GM18870 (cell line): ENCODE measurements around the gene TUFT1.

Source experiments
- ATAC-seq: cut with Tn5 transposase; IDR thresholded peaks from one replicate; pipeline ENCODE4 v1.9.1; 2021; ENCODE audit warnings: moderate library complexity; ENCODE audit not compliant: unreplicated experiment

TUFT1 gene

GRCh38 chr1:151536499-151536898 lies 3.6 kb upstream of the TUFT1 start:
- no peak for ATAC-seq

GRCh38 chr1:151537112-151537511 lies 3.0 kb upstream of the TUFT1 start:
- no peak for ATAC-seq

DNA sequence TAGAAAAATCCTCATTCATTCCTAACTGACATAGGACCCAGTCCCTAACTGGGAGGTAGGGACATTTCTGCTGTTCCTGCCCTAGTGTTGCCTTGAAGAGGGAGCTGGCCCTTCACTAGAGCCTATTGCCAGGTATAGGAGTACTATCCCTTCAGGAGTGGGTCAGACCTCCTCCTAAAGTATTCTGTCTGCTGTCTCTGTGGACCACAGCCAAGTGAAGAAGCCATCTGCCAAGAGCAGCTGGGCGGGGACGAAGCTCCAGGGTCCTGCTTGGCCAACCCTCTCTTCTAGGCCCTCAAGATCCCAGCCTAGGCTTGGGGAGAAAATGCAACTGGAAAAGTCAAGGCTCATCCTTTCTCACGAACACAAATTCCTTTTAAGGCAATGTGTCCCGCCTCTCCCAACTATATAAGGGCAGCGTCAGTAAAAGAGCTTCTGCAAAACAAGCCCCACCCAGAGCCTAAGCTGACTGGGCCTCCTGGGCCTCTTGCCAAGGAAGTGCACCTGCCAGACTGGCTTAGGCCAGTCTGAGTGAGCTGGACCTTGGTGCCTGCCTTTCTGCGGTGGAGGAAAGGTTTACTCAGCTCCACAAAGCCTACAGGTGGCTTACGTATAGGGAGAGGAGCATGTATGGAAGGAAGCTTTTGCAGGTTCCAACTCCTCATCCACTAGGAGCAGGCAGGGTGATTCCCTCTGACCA lies 638 bp upstream of the TUFT1 start:
- peak; percentile 33 for ATAC-seq

DNA sequence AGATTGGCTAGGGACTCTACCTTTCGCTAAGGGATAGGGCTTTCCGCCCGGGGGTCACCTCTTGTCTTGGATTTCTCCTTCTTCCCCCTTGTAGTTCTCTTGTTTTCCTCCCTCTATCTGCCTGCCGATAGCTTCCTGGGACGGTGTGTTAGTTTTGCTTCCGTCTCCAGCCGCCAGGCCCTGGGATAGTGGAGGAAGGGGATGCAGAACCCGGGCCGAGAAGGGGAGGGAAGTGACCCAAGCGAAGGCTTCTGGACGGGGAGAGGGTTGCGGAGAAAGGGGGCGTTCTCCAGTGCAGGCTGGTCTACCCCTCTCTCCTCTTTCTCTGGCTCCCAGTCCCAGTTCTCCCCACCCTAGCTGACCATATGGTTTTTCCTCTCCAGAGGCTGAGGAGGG lies 871 bp downstream of the TUFT1 start:
- ATAC-seq, result no peak

DNA sequence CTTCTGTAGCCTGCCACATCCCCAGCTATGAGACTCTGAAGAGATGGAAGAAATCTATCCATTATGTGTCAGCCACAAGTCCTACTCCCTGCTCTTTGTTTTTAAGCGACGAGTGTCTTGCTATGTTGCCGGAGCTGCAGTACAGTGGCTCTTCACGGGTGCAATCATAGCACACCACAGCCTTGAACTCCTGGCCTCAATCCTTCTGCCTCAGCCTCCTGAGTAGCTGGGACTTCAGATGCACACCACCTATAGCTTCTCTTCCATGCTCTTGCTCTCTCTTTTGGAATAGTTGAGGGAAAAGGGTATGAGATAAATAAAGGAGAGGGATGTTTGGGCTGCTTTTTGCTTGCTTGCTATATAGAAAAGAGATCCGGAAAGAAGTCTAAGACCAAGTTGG lies 1.6 kb downstream of the TUFT1 start:
- ATAC-seq, result no peak

GRCh38 chr1:151542710-151543129 lies 2.6 kb downstream of the TUFT1 start:
- ATAC-seq, result no peak

DNA sequence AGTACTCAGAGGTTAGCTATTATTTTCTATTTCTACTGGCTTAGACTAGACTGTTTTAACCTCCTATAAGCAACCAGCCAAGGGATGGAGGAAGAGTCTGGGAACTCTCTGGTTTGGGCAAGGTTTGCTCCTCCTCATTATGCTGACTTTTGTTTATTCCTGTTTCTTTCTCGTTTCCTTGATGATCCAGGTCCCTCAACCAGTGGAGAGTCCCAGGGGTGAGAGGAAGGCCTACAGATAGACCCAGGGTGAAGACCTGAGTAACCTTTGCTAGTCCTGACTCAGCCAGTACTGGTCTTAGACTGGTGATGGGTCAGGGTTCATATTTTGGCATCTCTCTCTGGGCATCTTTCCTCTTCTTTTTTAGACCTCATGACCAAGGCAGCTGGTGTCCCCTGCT lies 5.4 kb downstream of the TUFT1 start:
- ATAC-seq, result no peak

DNA sequence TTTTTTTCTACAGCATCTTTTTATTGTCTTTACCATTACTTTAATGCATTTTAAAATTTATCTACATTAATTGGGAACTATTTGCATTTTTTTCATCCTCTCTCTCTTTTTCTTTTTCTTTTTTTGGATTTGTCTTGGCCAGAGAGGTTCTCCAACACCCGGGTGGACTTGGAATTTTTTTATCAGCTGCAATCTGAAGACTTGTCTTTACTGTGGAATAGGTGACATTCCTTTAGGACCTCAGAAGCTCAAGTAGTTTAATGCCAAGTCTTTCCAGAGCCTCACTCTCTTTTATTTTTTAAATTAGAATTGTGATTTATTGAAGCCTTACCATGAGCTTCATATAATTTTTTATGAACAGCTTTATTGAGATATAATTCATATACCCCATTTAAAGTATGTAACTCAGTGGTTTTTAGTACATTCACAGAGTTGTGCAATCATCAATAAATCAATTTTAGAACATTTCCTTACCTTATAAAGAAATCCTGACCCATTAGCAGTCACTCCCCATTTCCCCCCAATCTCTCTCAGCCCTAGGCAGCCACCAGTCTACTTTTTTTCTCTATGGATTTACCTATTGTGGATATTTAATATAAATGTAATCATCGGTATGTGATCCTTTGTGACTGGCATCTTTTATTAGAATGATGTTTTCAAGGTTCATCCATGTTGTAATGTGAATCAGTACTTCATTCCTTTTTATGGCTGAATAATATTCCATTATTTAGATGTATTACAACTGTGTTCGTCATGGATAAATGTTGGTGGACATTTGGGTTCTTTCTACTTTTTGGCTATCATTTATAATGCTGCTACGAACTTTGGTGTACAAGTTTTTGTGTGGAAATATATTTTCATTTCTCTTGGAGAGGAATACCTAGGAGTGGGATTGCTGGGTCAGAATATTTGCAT lies 6.2 kb downstream of the TUFT1 start:
- no peak for ATAC-seq

- ATAC-seq, result no peak
Observed at GRCh38 chr1:151547119-151547899, 7.2 kb downstream of the TUFT1 start.

DNA sequence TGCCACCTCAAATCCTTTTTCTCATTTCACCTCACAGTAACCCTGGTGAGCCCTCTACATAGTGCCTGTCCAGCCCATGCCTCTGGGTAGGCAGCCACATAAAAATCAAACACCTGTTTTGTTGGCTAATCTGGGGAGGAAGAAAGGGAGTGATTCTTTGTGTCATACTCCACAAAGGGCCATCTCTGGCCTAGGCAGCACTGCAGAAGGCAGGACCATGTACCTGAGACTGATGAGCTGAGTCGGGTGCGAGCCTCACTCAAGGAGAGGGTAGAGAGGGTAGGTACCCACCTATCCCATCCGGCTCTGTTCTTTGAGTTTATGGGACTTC lies 7.8 kb downstream of the TUFT1 start:
- ATAC-seq, result no peak

- ATAC-seq, result no peak
Observed at GRCh38 chr1:151549199-151549598, 9.1 kb downstream of the TUFT1 start.

- ATAC-seq, result no peak
Observed at GRCh38 chr1:151553659-151554058, 13.6 kb downstream of the TUFT1 start.

- no peak for ATAC-seq
Observed at GRCh38 chr1:151556052-151556451, 15.9 kb downstream of the TUFT1 start.

DNA sequence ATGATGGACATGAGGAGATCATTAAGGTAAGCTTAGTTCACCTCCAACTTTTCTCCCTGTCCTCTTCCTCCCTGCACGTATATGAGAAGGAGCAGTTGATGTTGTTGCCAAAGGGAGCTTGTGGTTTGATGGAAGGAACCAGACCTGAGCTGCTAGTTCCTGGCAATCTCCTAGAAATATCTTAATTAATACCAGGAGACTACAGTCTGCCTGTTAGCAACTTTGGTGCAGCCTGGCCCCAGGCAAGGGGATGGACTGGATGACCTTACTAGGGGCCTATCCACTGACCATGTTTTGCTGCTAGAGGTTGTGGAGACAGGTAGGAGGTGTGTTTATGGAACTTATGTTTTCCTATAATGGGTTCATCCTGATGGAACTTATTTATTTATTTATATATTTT lies 22.6 kb downstream of the TUFT1 start:
- no peak for ATAC-seq

- no peak for ATAC-seq
Observed at GRCh38 chr1:151563376-151563775, 23.3 kb downstream of the TUFT1 start.

DNA sequence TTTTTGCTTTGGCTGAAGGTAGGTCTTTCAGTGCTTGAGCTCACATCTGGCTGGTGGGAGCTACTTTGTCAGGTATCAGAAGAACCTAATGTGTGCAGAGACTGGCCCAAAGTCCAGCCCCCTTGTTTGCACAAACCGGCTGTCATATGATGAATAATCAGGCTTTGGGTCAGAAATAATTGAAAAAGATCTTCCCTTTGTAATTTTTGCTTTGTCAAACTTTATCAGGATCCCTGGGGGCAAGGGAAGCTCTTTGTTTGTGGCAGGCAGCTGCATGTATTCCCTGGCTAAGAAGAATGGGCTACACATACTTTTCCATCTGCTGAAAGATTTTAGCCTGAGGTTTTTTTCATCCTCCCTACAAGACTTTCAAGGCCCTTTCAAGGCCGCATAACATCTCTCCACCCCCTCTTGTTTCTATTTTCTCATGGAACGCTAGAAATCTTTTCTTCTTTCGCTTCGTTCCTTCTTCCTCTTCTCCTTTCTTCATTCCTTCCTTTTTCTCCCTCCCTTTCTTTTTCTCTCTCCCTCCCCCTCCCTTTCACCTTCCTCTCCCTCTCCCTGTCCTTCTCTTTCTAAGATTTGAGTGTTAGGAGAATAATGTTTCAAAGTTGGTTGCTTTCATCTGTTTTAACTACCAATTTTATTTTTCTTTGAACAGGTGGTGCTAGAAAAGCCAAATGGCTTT lies 25.5 kb downstream of the TUFT1 start:
- ATAC-seq, result no peak

GRCh38 chr1:151568626-151569088 lies 28.5 kb downstream of the TUFT1 start:
- no peak for ATAC-seq

DNA sequence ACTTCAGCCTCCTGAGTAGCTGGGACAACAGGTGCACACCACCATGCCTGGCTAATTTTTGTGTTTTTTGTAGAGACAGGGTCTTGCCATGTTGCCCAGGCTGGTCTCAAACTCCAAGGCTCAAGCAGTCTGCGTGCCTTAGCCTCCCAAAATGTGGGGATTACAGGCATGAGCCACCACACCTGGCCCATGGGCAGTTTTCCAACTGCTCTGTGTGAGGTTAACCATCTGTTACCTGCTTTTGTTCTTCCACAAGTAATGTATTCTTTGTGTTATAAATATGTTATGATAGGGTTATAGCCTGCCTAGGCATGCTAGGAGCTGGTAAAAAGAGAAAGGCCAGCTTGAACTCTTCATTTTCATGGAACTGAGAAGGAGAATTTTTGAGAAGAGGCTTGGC lies 30.7 kb downstream of the TUFT1 start:
- ATAC-seq, result no peak

DNA sequence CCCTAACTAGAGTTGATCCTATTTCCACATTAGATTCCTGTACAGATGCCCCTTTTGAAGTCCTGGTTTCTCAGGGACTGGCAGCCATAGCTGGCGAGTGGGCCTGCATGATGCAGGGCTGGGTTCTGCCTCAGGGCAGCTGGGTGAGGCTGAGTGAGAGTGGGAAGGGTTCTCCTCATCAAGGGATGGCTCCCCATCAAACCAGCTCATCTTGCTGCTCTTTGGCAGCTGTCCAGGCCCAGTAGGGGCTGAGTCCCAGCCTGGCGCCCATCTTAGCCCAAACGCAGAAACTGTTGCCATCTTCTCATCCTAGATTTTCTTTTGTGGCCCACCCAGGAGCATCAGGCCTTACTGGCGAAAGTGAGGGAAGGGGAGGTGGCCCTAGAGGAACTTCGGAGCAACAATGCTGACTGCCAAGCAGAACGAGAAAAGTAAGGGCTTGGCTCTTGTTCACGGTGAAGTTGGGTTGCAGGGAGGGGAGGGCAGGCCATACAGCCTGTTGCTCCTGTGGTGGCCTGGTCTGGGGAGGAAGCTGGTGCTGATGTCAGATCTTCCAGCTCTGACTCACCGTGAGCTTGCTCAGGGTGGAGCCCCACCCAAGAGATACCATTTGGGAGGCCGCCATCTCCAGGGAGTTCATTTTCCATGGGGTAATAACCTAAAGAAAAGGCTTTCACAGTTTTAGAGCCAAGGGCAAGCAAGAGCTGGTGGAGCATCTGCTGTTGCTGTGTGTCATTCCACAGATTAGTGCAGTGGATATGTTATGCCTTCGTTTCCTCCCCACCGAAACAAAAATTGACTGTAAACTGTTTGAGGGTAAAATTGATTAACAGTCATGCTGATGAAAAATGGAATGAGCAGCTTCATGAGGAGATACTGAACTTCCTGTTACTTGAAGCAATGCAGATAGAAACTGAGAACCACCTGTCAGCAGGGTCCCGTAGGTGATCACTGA lies 34.7 kb downstream of the TUFT1 start:
- no peak for ATAC-seq

GRCh38 chr1:151577173-151577572 lies 37.1 kb downstream of the TUFT1 start:
- no peak for ATAC-seq
